Measurements from ENCODE around the gene SERTM2. TPM values are rescaled to one million over a fixed set of nuclear protein-coding genes. Genes with fewer than 3 reads are reported as not detected.

SERTM2 gene
- total RNA-seq, 1 experiment from 2014 or later = not detected

- ATAC-seq = no peak
These were observed 20.8 kb upstream of the SERTM2 start for GRCh38 chrX:111490688-111491087.

More at GRCh38 chrX:111490688-111491087, 20.8 kb upstream of the SERTM2 start:
- intact Hi-C loops (cut with micrococcal nuclease) = no loop called here
- Histone ChIP-seq H3K4me2 (ENCODE audit: low read length) (no peak overlapping the region), H3K9me3 (ENCODE audit: control insufficient read depth in 1 of 2, insufficient read depth in 1 of 2, low read depth in 1 of 2, low read length in 2 of 2) (no peaks in the 10 kb centered on the region), H3K9ac (ENCODE audit: low read length) (no peak overlapping the region), H3K79me2 (ENCODE audit: insufficient read depth, low read length) (no peaks in the 10 kb centered on the region), H3K4me1 (ENCODE audit: control insufficient read depth in 1 of 2, insufficient read depth in 2 of 2, low read length in 2 of 2) (no peaks in the 10 kb centered on the region), H3K36me3 (ENCODE audit: control insufficient read depth in 1 of 2, insufficient read depth in 2 of 2, low read length in 2 of 2) (no peaks in the 10 kb centered on the region), H3K27ac (ENCODE audit: low read depth, low read length) (no peak overlapping the region), H4K20me1 (ENCODE audit: insufficient read depth) (no peaks in the 10 kb centered on the region), H3K4me3 (replicated peaks in 1 of 2; ENCODE audit: low read depth in 1 of 2, low read length in 2 of 2) (no peak overlapping the region), H3K9me2 (ENCODE audit: insufficient read depth) (no peaks in the 10 kb centered on the region), H3K27me3 (ENCODE audit: insufficient read depth, low read length) (no peaks in the 10 kb centered on the region), H2AFZ (ENCODE audit: low read depth, low read length, poor library complexity, severe bottlenecking) (no peak overlapping the region)
- RAD21 ChIA-PET (ENCODE audit: low non-redundant PET in 1 of 2, low total read pairs in 2 of 2, uncharacterized antibody in 2 of 2, unreplicated experiment in 2 of 2) = no interaction called here
- POLR2A ChIA-PET = no interaction called here
- DNase-seq (ENCODE audit: low read depth, low spot score) = no peak
- CTCF ChIA-PET = no interaction called here
- TF ChIP-seq ATF3 (IDR thresholded peaks at IDR 0.05) (no peak), CTCF (IDR thresholded peaks at IDR 0.05 in 2 of 3, conservative IDR thresholded peaks at IDR 0.05 in 1 of 3; ENCODE audit: borderline replicate concordance in 1 of 3, insufficient read depth in 1 of 3, low read depth in 2 of 3, low read length in 2 of 3) (no peak), EZH2phosphoT487 (IDR thresholded peaks at IDR 0.05; ENCODE audit: borderline replicate concordance) (no peak), POLR2AphosphoS5 (IDR thresholded peaks at IDR 0.05; ENCODE audit: low read depth, low read length) (no peak), SP1 (IDR thresholded peaks at IDR 0.05; ENCODE audit: low read depth) (no peak), FOSL1 (IDR thresholded peaks at IDR 0.05; ENCODE audit: low read depth) (no peak), MAX (IDR thresholded peaks at IDR 0.05) (no peak), TCF7L2 (IDR thresholded peaks at IDR 0.05; ENCODE audit: borderline replicate concordance, extremely low read depth, insufficient read depth, insufficient read length) (no peak), RAD21 (IDR thresholded peaks at IDR 0.05; ENCODE audit: low read depth) (no peak), POLR2A (IDR thresholded peaks at IDR 0.05; ENCODE audit: borderline replicate concordance, extremely low read depth, insufficient read depth, insufficient read length) (no peak), REST (IDR thresholded peaks at IDR 0.05; ENCODE audit: low read depth) (no peak), ZFX (IDR thresholded peaks at IDR 0.05) (no peak), EZH2 (IDR thresholded peaks at IDR 0.05) (no peak), EGR1 (IDR thresholded peaks at IDR 0.05; ENCODE audit: low read depth) (no peak), JUND (IDR thresholded peaks at IDR 0.05) (no peak), CEBPB (IDR thresholded peaks at IDR 0.05; ENCODE audit: low read depth) (no peak), SIN3A (IDR thresholded peaks at IDR 0.05; ENCODE audit: low read depth) (no peak), YY1 (IDR thresholded peaks at IDR 0.05; ENCODE audit: extremely low read depth, insufficient replicate concordance, low read depth, low read length) (no peak), ZNF274 (IDR thresholded peaks at IDR 0.05; ENCODE audit: low read depth, low read length) (no peak)
- BruUV-seq (replicated peaks) = no TSS peak

Measured in HCT116 (cell line).